ENCODE measurements around the gene JARID2. TPM values are rescaled to one million over a fixed set of nuclear protein-coding genes. Genes with fewer than 3 reads are reported as not detected.
A peak's percentile ranks its signal among the peaks of the same experiment; 100 is the strongest.

Gene JARID2
- total and polyA plus RNA-seq, 7 experiments from 2014 or later = 6.9 to 39.6 (median 24.1) TPM

- Histone ChIP-seq H3K36me3 (ENCODE audit: control insufficient read depth in 2 of 3, insufficient read depth in 3 of 3, low read length in 3 of 3) (no peaks in the 10 kb centered on the region), H3K27me3 (ENCODE audit: control insufficient read depth in 2 of 2, insufficient read depth in 2 of 2, low read length in 2 of 2) (no peaks in the 10 kb centered on the region), H3K27ac (ENCODE audit: low read depth, low read length) (no peak overlapping the region), H3K9me3 (ENCODE audit: control insufficient read depth in 2 of 3, low read length in 3 of 3) (no peaks in the 10 kb centered on the region), H3K4me1 (ENCODE audit: control insufficient read depth in 2 of 2, insufficient read depth in 2 of 2, low read length in 2 of 2) (peaks cover 8 to 30% of the 10 kb centered on the region in 2 donors), H3K4me3 (ENCODE audit: low read length) (no peak overlapping the region)
- Mint-ChIP-seq H3K4me1 (peaks cover 44 to 73% (median 58%) of the 10 kb centered on the region in 7 donors), H3K36me3 (peaks cover 0 to 8% (median 0%) of the 10 kb centered on the region in 5 donors), H3K27me3 (no peaks in the 10 kb centered on the region), H3K9me3 (no peaks in the 10 kb centered on the region), H3K4me3 (peak overlapping the region in 9 of 10 donors; percentile 0 to 91 (median 83)), H3K27ac (peak overlapping the region; percentile 0 to 88 (median 56))
- ATAC-seq = peak; percentile 34
- DNase-seq = no peak
- intact Hi-C loops (cut with micrococcal nuclease) = loop anchor here in 1 of 2 donors (2.0 kb wide), 1 partner anchor 42 kb away; no protein-coding TSS in a partner anchor
- ChIA-PET POLR2A (no interaction called here), CTCF (interaction anchor here (0.8 kb wide), 1 partner anchor 11 kb away, joined by 3 read pairs; no protein-coding TSS in a partner anchor)
These were observed 152.9 kb downstream of the JARID2 start for GRCh38 chr6:15398633-15399275.

- POLR2A ChIA-PET = interaction anchor here (1.1 to 1.8 kb wide), 2 partner anchors 11 to 78 kb away, joined by 3 to 7 read pairs; no protein-coding TSS in a partner anchor
- H3K9me3 ChIP-seq (ENCODE audit: control insufficient read depth in 2 of 3, low read length in 3 of 3) = no peaks in the 10 kb centered on the region
- H3K4me1 Mint-ChIP-seq = peaks cover 54 to 77% (median 69%) of the 10 kb centered on the region in 7 donors
- CTCF ChIA-PET = interaction anchor here (0.7 kb wide), 1 partner anchor 9 kb away, joined by 4 read pairs; no protein-coding TSS in a partner anchor
- intact Hi-C loops (cut with micrococcal nuclease) = loop anchor here in 1 of 2 donors (2.0 kb wide), 1 partner anchor 41 kb away; no protein-coding TSS in a partner anchor
- H3K36me3 Mint-ChIP-seq = peaks cover 0 to 1% (median 0%) of the 10 kb centered on the region in 5 donors
- H3K9me3 Mint-ChIP-seq = no peaks in the 10 kb centered on the region
- peak overlapping the region; percentile 82 to 95 (median 88) for H3K4me3 Mint-ChIP-seq
- peak overlapping the region; percentile 34 for H3K27ac ChIP-seq (ENCODE audit: low read depth, low read length)
- H3K4me1 ChIP-seq (ENCODE audit: control insufficient read depth in 2 of 2, insufficient read depth in 2 of 2, low read length in 2 of 2) = peaks cover 17 to 41% of the 10 kb centered on the region in 2 donors
- ATAC-seq (no peak), DNase-seq (no peak)
- no peaks in the 10 kb centered on the region for H3K27me3 ChIP-seq (ENCODE audit: control insufficient read depth in 2 of 2, insufficient read depth in 2 of 2, low read length in 2 of 2)
- no peaks in the 10 kb centered on the region for H3K27me3 Mint-ChIP-seq
- no peaks in the 10 kb centered on the region for H3K36me3 ChIP-seq (ENCODE audit: control insufficient read depth in 2 of 3, insufficient read depth in 3 of 3, low read length in 3 of 3)
- peak overlapping the region in 8 of 9 donors; percentile 69 to 90 (median 88) for H3K27ac Mint-ChIP-seq
- no peak overlapping the region for H3K4me3 ChIP-seq (ENCODE audit: low read length)
These were observed 154.0 kb downstream of the JARID2 start for GRCh38 chr6:15399641-15400470.

GRCh38 chr6:15400572-15401004 is 154.7 kb downstream of the JARID2 start:
- H3K27ac ChIP-seq (ENCODE audit: low read depth, low read length) = peak overlapping the region; percentile 34
- no peaks in the 10 kb centered on the region for H3K36me3 ChIP-seq (ENCODE audit: control insufficient read depth in 2 of 3, insufficient read depth in 3 of 3, low read length in 3 of 3)
- ChIA-PET CTCF (interaction anchor here (0.6 to 0.8 kb wide), 3 partner anchors 10 to 73 kb away, joined by 3 to 4 read pairs (median 4); no protein-coding TSS in a partner anchor), POLR2A (interaction anchor here (1.2 to 1.8 kb wide), 2 partner anchors 11 to 56 kb away, joined by 3 to 7 read pairs; no protein-coding TSS in a partner anchor)
- Mint-ChIP-seq H3K4me3 (peak overlapping the region; percentile 82 to 95 (median 88)), H3K27ac (peak overlapping the region; percentile 55 to 90 (median 87)), H3K27me3 (no peaks in the 10 kb centered on the region), H3K9me3 (no peaks in the 10 kb centered on the region), H3K36me3 (peaks cover 0 to 1% (median 0%) of the 10 kb centered on the region in 5 donors), H3K4me1 (peaks cover 59 to 84% (median 77%) of the 10 kb centered on the region in 7 donors)
- no peaks in the 10 kb centered on the region for H3K27me3 ChIP-seq (ENCODE audit: control insufficient read depth in 2 of 2, insufficient read depth in 2 of 2, low read length in 2 of 2)
- ATAC-seq (peak; percentile 73), DNase-seq (peak in 7 of 9 donors; percentile 30 to 56 (median 46))
- no peaks in the 10 kb centered on the region for H3K9me3 ChIP-seq (ENCODE audit: control insufficient read depth in 2 of 3, low read length in 3 of 3)
- no peak overlapping the region for H3K4me3 ChIP-seq (ENCODE audit: low read length)
- H3K4me1 ChIP-seq (ENCODE audit: control insufficient read depth in 2 of 2, insufficient read depth in 2 of 2, low read length in 2 of 2) = peaks cover 23 to 45% of the 10 kb centered on the region in 2 donors
- intact Hi-C loops (cut with micrococcal nuclease) = no loop called here

- Mint-ChIP-seq H3K4me1 (peaks cover 62 to 90% (median 81%) of the 10 kb centered on the region in 7 donors), H3K27me3 (no peaks in the 10 kb centered on the region), H3K36me3 (peaks cover 0 to 4% (median 0%) of the 10 kb centered on the region in 5 donors), H3K4me3 (peak overlapping the region in 9 of 10 donors; percentile 47 to 95 (median 88)), H3K9me3 (no peaks in the 10 kb centered on the region), H3K27ac (peak overlapping the region in 7 of 9 donors; percentile 21 to 88 (median 69))
- peaks cover 23 to 45% of the 10 kb centered on the region in 2 donors for H3K4me1 ChIP-seq (ENCODE audit: control insufficient read depth in 2 of 2, insufficient read depth in 2 of 2, low read length in 2 of 2)
- ATAC-seq (no peak), DNase-seq (no peak)
- no peak overlapping the region for H3K4me3 ChIP-seq (ENCODE audit: low read length)
- no peaks in the 10 kb centered on the region for H3K36me3 ChIP-seq (ENCODE audit: control insufficient read depth in 2 of 3, insufficient read depth in 3 of 3, low read length in 3 of 3)
- no peaks in the 10 kb centered on the region for H3K9me3 ChIP-seq (ENCODE audit: control insufficient read depth in 2 of 3, low read length in 3 of 3)
- no peak overlapping the region for H3K27ac ChIP-seq (ENCODE audit: low read depth, low read length)
- no peaks in the 10 kb centered on the region for H3K27me3 ChIP-seq (ENCODE audit: control insufficient read depth in 2 of 2, insufficient read depth in 2 of 2, low read length in 2 of 2)
- CTCF ChIA-PET = interaction anchor here (0.6 to 0.8 kb wide), 2 partner anchors 20 to 74 kb away, joined by 3 to 4 read pairs; no protein-coding TSS in a partner anchor
- intact Hi-C loops (cut with micrococcal nuclease) = no loop called here
- POLR2A ChIA-PET = interaction anchor here (0.7 to 1.8 kb wide), 3 partner anchors 10 to 57 kb away, joined by 3 to 7 read pairs (median 5); no protein-coding TSS in a partner anchor
These were observed 155.3 kb downstream of the JARID2 start for GRCh38 chr6:15401120-15401519.

- no peak for DNase-seq
- Mint-ChIP-seq H3K27me3 (no peaks in the 10 kb centered on the region), H3K4me1 (peaks cover 66 to 92% (median 82%) of the 10 kb centered on the region in 7 donors), H3K9me3 (no peaks in the 10 kb centered on the region), H3K4me3 (peak overlapping the region in 4 of 10 donors; percentile 25 to 82 (median 62)), H3K27ac (peak overlapping the region in 8 of 9 donors; percentile 4 to 77 (median 56)), H3K36me3 (peaks cover 0 to 5% (median 0%) of the 10 kb centered on the region in 5 donors)
- Histone ChIP-seq H3K27ac (ENCODE audit: low read depth, low read length) (no peak overlapping the region), H3K27me3 (ENCODE audit: control insufficient read depth in 2 of 2, insufficient read depth in 2 of 2, low read length in 2 of 2) (no peaks in the 10 kb centered on the region), H3K9me3 (ENCODE audit: control insufficient read depth in 2 of 3, low read length in 3 of 3) (no peaks in the 10 kb centered on the region), H3K4me3 (ENCODE audit: low read length) (no peak overlapping the region), H3K36me3 (ENCODE audit: control insufficient read depth in 2 of 3, insufficient read depth in 3 of 3, low read length in 3 of 3) (no peaks in the 10 kb centered on the region), H3K4me1 (ENCODE audit: control insufficient read depth in 2 of 2, insufficient read depth in 2 of 2, low read length in 2 of 2) (peaks cover 23 to 45% of the 10 kb centered on the region in 2 donors)
- ChIA-PET CTCF (no interaction called here), POLR2A (interaction anchor here (1.1 to 1.8 kb wide), 4 partner anchors 10 to 57 kb away, joined by 3 to 7 read pairs (median 3); no protein-coding TSS in a partner anchor)
- no peak for ATAC-seq
- intact Hi-C loops (cut with micrococcal nuclease) = loop anchor here (1.0 to 2.0 kb wide), 2 partner anchors 8 to 15 kb away; no protein-coding TSS in a partner anchor
These were observed 155.9 kb downstream of the JARID2 start for GRCh38 chr6:15401769-15402250.
